Measurements from ENCODE around the gene CASTOR1.
"Not testable (repeated sequence)": the region's sequence is repeated elsewhere in the genome, so short reads cannot be mapped to it uniquely, and the experiment has no call there.

Gene CASTOR1

DNA sequence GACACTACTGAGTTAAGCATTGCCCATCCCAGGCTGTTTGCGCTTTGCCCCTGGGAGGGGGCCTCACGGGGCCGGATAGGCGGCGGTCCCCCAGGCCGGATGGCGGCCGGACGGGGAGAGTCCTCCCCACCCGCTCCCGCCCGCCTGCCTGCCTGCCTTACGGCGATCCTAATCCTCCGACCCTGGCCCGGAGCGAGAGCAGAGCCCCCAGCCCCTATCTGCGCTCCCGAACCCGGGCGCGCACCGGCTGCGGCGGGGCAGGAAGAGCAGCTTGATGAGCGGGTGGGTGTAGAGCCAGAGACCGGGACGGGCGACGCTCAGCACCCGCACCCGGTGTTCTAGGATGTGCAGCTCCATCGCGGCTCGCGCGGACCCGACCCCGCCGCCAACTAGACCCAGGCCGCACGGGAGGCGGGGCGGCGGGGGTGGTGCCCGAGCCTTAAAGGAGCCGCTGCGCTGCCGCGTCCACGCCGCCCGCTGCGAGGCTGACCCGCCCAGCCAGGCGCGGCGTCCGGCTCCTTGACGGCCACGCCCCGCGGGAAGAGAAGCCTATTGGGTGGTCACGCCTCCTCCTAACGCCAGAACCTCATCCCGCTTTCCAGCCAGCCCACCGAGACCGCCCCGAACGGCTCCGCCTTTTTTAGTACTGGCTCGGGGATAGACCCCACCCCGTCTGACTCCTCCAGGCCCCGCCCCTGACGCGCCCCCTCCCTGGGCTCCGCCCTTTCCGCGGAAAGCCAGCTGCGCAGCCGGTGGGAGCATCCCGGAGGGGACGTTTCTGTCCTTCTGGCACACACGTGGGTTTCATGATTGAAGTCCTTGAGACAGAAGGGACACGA lies at the start of gene CASTOR1:
TSS of gene CASTOR1 (minus strand) at position 365 of the 839 bp plus-strand sequence. CDS start at position 357, 8 bp downstream.
- peak; percentile 51 for DNase-seq

DNA sequence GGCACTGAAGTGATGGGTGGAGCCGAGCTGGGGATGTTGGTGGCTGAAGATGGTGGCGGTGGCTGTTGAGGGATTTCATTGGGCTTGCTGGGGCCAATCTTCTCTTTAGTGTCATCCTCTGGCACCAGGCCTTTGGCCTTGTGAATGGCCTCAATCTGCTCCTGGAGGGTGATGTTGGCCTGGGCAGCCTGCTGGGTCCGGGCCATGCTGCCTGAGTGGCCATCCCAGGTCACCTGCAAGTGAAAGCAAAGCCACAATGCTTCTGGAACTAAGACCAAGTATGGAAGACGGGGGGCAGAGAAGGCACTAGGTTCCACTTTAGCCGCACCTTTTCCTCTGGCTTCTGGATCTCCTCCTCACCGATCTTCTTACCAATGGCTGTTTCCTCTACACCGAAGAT lies 49.5 kb upstream of the CASTOR1 start:
- DNase-seq, result no peak

DNA sequence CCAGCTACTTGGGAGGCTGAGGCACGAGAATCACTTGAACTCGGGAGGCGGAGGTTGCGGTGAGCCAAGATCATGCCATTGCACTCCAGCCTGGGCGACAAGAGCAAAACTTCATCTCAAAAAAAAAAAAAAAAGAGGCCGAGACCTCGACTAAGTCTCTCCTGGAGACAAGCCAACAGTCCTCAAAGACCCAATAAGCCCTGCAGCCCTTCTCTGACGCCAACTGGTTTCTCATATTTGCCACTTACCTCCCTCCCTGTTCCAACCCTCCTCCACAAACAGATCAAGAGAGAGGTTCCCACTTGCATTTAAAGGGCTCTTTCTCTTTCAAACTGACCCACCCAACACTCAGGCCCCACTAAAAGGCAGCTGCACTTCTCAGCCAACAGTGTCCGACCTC lies 49.0 kb upstream of the CASTOR1 start:
- DNase-seq, result not testable (repeated sequence)

DNA sequence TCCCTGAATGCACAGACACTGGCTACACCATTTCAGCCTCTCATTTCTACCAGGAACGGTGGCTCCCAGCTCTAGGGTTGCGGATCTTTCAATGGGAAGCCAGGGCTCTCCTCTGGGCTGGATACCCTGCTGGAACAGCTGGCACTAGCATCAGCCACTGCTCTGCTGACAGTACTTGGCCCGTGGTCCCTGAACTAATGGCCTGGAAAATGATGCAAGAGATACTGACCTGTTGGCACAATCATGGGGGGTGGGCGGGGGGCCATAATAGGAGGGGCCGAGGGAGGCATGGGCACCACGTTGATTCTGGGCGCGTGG lies 48.1 kb upstream of the CASTOR1 start:
- no peak for DNase-seq

DNA sequence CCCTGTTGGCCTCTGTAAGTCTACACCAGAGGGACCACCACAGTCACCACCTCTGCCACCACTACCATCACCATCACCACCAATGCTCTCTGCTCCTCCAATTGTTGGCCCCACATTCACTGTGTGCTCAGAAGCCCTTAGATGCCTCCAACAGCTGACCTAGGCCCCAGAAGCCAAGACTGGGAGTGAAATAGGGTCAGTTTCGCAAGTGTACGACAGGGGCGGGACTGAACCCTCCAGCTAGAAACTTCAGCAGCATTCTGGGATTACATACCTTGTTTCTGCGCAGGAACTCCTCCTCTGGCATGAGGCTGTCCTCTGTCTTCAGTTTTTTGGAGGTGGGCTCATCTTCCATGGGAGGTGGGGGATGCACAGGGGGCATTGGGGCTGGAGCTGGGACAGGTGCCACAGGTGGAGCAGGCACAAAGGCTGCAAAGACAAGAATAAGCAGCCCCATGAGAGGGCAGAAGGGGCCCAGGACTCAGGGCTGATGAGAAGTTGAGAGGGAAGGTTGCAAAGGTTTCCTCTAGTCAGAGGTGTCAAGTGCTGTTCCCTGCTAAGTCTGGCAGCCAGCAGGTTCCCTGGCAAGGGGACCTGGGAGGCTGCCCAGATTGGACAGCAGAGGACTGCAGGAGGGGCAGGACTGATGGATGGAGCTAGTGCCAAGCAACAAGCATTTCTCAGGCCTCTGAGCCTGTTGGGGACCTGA lies 47.6 kb upstream of the CASTOR1 start:
- no peak for DNase-seq

DNA sequence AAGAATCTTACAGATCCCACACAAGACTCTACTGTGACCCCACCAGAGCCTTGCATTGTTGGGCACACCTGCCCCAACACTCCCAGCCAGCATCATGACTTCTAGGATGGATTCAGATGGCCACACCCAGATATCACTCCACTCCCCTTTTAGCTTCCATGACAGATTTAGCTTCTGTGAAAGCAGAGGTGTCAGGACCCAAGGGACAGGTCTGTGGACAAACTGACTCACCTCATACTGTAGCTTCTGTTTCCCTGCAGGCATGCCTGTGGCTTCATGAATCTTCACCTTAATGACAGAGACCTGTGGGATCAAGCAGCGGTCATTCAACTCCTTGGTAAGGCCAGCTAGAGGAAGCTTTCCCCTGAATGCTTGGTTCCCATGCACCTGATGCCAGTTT lies 45.9 kb upstream of the CASTOR1 start:
- DNase-seq, result no peak

DNA sequence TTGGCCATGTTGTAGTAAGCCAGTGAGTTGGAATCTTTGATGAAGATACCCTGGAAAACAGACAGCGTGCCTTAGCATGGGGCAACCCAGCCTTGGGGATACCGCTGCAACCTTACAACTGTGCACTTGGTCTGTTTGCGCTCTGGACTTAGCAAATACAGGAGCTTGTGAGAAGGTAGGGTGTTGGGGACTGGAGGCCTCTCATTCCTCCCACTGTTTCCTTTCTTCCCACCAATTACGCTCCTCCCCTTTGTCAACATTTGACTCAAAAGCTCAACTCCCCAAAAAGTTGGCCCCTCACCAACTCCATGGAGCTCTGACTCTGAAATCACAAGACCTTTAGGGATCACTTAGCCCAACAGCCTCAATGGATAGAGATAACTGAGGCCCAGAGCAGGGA lies 45.3 kb upstream of the CASTOR1 start:
- no peak for DNase-seq

DNA sequence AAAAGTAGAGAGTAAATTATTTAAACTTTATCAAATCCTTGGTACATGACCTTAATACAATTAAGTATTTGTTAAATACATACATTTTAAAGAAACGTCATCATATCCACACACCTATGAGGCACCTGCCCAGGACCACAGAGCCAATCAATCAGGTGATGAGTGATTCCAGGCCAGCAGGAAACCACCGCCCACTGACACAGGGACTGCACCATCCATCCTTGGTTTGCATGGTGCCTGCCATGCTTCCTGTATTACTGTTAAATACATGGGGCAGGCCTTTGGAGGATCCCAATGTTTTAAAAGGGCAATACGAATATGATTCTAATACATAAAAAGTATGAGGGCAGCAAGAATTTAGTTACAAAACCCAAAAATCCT lies 44.4 kb upstream of the CASTOR1 start:
- no peak for DNase-seq

DNA sequence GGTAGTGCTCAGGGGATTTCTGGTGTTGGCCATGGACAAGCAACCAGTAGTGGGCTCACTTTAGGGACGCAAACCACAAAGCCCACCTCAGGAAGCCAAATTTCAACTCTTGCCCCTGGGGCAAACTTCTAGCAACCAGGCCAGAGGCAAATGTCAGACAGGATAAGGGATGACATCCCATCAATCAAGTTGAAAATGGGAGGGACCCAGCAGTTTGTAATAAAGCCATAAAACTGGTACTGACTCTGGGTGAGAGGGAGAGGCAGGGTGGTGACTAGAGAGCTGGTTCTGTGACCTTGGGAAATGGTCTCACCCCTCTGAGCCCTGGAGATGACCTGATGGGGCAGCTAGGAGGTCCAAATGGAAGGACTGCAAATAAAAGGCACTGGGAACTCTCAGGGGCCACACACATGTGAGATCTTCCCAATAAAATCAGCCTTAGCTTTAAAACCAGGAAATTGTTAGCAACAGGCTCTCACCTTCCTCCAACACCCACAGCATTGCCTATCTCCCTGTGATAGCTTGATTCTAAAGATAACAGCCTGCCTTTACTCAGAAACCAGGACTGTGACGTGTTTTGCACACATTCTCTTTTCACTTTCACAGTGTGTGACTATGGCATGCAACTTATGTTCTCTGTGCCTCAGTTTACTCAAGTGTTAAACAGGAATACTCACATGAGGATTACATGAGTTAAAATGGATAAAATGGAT lies 43.8 kb upstream of the CASTOR1 start:
- DNase-seq, result no peak

DNA sequence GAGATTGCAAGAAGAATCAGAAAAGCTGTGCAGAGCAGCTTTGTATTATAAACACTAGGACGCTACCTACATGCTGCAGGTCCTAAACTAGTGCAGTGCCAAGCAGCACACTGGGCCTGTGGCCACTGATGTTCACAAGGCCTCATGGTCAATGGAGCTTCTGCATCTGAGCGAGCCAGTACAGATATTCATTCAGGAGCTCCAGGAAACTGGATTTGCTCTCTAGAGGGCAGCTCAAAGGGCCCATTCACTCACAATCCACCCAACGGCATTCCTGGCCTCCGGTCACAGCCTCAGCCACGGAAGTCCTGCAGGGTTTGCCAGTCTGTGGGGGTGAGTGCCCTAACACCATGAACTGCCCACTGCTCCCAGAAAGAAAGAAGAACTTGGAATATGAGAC lies 43.2 kb upstream of the CASTOR1 start:
- DNase-seq, result no peak

DNA sequence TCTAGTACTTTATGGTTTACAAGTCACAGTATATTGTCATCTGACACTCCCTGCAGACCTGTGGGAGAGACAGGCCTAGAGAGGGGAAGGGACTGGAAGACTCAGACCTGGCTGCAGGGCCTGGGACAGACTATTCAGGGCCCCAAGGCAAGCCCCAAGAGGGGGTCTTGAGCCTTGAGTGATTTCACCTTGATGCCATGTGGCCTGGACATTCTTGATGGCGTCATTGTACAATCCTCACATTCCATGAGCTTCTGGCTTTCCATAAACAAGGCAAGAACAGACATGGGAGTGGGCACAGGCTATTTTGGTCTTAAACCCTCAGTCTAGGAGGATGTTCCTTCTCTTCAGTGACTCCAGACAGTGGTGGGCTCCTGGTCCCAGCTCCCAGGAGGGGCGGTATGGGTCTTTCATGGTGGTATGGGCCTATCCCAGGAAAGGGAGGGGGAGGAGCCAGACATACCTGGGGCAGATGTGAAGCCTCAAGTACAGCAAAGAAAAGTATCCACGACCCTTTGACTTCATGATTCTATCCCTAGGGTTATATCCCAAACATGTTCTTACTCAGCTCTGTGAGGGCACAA lies 39.3 kb upstream of the CASTOR1 start:
- DNase-seq, result no peak

DNA sequence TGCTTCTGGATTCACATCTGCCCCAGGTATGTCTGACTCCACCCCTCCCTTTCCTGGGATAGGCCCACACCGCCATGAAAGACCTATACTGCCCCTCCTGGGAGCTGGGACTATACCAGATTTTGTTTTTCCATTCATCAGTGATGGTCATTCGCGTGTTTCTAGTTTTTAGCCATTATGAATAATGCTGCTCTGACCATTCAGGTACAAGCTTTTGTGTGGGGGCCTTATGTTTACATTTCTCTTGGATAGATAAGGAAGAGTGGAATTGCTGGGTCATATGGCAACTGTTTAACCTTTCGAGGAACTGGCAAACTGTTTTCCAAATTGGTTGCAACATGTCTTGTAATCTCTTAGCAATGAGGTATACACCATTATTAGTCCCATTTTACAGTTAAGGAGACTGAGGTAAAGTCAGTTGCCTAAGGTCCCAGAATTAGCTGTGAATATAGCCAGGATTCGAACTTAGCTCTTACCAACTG lies 38.6 kb upstream of the CASTOR1 start:
- DNase-seq, result no peak

DNA sequence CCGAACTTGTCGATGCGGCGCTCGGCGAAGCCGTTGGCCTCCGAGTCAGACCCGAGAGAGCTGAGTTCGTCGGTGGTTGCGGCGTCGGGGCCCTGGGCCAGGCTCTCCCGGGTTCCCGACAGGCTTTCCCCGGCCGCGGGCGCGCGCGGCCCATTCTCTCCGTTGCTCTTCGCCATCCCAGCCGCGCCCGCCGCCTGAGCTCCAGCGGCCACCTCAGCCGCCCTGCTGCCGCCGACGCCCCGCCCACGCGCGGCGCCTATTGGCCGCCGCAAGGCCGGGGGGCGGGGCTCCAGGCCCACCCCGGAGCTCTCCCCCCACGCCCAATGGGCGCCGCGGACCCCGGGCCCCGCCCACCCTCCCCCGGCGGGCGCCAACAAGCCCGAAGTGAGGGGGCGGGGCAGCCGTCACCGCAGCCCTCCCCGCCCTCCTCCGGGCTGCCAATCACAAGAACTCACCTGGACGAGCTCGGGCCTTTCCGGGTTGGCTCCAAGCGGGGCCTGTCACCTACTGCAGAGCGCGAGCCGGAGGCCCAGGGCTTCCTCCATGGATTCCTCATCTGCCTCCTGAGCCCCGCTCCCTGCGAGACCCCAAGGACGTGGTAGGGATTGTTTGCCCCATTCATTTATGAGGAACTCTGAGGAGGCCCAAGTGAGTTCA lies 37.5 kb upstream of the CASTOR1 start, which contains the start of gene TBC1D10A:
TSS of gene TBC1D10A (minus strand) at position 236 of the 657 bp plus-strand sequence. CDS start at position 176, 60 bp downstream.
- peak; percentile 23 for DNase-seq

DNA sequence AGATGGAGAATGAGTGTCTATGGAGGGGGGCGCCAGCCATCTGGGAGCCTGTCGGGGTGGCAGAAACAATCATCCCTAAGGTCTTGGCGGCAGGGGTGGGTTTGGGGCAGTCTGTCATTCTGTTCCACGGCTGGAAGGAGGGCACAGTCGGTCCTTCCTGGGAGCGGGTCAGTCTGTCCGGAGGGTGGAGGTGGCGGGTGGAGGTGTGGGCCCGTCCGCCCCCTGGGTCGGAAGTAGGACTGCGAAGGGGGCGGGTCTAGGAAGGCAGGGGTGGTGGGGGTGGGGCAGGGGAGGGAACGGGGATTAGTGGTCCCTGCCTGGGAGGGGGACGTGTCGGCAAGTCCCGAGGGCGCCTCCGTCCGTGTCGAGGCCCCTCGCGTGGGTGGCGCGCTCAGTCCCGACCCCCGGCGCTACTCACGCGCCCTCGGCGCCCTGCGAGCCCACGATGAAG lies 37.0 kb upstream of the CASTOR1 start:
- DNase-seq, result no peak

DNA sequence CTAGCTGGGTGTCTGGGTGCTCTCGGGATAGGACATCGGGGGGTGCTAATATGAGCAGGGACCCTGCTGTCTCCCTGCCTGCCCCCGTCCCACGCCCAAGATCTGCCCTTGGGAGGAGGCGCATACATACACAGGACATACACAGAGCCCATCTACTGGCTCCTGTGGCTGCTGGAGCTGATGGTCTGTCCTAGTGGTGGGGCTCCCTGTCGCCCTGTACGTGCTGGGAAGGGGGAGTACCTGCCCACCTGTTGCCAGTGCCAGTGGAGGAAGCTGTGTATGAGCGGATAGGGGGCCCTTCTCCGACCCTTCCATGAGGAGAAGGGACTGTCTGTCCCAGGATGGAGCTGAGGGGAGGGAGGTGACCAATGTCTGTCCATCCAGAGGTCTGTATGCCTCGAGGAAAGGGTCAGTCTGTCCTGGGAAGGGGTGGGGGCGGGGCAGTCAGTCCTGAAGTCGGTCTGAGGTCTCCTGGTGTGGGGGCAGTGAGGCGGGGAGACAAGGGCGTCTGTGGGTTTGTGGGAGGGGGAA lies 36.5 kb upstream of the CASTOR1 start:
- no peak for DNase-seq

DNA sequence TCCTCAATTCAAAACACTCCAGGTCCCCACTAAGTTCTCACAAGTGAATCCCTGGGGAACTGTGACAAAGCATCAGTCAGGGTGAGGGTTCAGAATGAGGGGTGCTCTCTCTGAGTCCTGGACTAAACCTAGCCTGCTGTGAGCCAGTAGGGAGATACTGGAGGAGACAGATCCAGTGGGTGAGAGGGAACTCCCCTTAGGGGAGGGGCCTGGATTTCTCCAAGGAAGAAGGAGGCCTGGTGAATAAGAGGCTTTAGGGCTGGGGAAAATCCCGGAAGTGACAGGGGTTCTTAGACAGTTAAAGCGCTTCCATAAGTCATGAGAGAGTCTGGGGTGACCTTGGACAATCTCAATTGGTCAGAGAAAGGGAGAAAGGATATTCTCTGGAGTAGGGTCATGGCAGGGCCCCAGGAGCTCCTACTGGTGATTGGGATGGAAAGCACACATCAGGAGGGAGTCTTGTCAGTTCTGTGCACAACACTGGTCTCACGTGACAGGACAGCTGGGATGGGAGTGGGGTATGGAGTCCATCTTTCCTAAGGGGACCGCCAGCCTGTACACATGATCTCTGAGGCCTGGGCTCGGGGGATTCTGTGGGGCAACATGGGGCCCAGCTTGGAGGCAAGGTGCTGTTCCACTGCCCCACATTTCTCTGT lies 35.9 kb upstream of the CASTOR1 start:
- no peak for DNase-seq

DNA sequence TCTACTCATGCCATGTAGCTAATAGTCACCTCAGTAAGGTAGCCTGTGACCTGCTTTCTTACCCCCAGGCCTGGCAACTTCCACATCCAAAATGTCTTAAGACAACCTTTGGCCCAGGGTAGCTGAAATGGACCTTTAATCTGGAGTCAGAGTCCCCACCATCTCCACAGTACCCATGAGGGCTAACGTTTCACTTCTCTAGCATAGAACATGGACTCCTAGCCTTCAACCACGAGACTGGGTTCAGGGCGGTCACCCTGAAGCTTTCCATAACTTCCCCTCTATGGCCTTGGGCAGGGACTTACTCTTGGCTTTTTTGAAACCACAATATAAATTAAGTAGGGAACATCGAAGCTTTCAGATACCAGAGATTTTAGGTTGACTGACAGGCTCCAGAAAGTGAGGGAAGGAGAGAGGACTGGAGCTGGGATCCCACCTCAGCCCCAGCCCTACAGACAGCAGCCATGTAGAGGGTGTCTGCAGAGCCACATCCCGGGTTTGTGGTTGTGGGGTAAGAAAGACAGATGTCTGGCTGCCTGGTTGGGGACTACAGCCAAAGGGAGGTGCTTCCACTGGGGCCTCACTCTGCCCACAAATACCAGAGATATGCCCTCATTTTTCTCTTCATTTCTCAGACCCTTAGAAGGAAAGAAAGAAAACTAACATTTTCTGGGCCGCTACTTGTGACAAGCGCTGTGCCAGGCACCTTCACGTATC lies 34.9 kb upstream of the CASTOR1 start:
- DNase-seq, result no peak

DNA sequence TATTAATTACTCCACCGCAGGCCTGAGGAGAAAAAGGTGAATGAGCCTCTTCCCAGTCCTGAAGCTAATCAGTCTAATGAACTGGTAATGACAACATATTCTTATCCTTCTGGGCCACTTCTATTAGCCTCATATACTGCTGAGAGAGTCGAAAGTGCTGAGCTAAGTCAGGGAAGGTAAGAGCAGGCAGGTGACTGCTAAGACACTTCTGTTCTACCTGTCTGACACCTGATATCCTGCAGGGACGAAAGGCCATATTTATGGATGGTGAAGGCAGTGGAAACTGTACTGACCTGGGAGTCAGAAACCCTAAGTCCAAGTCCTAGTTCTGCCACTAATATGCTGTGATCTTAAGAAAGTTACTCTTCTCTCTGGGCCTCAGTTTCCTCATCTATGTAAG lies 33.9 kb upstream of the CASTOR1 start:
- DNase-seq, result no peak

DNA sequence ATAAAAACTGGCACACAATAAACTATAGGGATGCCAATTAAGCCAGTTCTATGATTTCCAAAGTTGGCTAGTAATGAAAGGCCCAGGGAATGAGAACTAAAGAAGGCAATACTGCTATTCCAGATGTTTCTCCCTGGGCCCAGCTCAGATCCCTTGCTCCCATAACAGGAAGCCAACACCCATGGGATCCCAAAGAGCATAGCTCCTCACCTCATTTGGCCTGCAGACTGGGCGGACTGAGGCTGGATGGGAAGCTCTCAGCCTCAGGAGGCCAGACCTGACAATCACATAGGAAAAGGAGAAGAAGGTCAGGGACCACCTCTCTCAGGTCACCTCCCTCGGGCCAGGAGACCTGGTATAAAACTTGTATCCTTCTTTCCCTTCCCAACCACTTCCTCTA lies 32.2 kb upstream of the CASTOR1 start:
- DNase-seq, result no peak

DNA sequence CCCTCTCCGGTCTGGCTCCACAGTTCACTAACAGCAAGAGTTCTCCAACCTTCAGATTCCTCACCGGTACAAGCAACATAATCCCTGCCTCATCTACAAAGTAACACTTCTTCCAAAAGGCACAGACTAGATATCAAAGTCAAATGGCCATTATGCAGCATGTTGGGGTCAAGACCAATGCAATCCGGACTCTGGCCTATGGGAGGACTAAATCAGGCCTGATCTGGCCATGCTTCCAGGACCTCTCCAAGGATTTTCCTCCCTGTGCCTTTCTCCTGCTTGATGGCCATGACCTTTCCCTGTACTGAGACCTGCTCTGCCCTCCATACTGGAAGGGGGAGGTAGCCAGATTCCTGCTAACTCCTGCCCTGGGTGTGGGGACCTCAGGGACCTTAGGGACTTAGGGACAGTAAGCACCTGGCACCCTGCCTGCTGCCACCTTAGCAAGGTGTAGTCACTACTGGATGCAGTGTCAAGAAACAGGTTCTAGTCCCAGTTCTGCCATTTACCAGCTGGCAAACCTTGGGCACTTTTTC lies 30.8 kb upstream of the CASTOR1 start:
- DNase-seq, result no peak
